ENCODE measurements around the gene PRORP.

- TF ChIP-seq SUZ12 (IDR thresholded peaks at IDR 0.05; ENCODE audit: extremely low read depth, insufficient read depth, insufficient read length) (no peak), ZNF274 (IDR thresholded peaks at IDR 0.05; ENCODE audit: low read depth, low read length) (no peak), YY1 (IDR thresholded peaks at IDR 0.05; ENCODE audit: insufficient read depth, insufficient read length) (no peak)
These were observed 12.2 kb downstream of the PRORP start for GRCh38 chr14:35134329-35135123.
